OCI-LY7 (cell line): Measurements from ENCODE around the gene SETD1A.

Experiments used
- EZH2phosphoT487 ChIP-seq: fragments of 200-600 bp; sonication (generic); IDR thresholded peaks from 2 replicates; pipeline ENCODE4 v1.6.1; 2018; ENCODE audit warnings: low read depth, borderline replicate concordance, mild to moderate bottlenecking, mixed run types, antibody characterized with exemption, low read length, moderate library complexity, mixed read lengths
- TF ChIP-seq, protein P1 (sequence below): fragments of 200-600 bp; sonication (generic); conservative IDR thresholded peaks from 2 replicates; pipeline ENCODE4 v1.5.1; 2014; ENCODE audit warnings: mild to moderate bottlenecking, antibody characterized with exemption, low read length, moderate library complexity, mixed read lengths

DNA sequence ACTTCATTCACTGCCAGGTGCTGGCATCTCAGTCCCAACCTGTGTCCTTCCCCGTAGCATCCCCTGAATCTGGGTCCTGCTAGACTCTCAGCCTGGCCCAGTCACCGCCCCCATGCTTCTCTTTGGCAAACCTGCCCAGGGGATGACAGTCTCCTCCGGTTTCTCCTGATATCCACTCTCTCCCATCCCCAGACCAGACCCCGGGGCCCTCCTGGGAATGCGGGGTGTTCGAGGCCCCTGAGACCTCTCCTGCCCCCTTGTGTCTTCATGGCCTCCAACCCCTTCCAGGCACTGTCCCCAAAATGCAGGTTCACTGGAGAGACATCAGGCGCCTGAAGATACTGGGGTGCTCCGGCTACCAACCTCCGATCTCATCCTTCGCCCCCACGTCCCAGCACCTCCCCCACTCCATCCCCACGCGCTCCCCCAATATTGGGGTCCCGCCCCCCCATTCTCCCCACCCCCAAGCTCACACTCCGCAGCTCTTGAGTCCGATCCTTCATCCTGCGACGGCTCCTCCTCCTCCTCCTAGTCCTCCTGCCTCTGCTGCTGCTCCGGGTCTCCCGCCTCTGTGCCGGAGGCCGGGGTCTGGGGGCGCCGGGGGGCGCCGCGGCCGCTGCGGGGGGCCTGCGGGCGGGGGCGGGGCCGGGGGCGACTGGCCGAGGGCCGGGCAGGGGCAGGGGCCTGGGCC lies 52.5 kb downstream of the SETD1A start:
- TF ChIP-seq, protein P1, sequence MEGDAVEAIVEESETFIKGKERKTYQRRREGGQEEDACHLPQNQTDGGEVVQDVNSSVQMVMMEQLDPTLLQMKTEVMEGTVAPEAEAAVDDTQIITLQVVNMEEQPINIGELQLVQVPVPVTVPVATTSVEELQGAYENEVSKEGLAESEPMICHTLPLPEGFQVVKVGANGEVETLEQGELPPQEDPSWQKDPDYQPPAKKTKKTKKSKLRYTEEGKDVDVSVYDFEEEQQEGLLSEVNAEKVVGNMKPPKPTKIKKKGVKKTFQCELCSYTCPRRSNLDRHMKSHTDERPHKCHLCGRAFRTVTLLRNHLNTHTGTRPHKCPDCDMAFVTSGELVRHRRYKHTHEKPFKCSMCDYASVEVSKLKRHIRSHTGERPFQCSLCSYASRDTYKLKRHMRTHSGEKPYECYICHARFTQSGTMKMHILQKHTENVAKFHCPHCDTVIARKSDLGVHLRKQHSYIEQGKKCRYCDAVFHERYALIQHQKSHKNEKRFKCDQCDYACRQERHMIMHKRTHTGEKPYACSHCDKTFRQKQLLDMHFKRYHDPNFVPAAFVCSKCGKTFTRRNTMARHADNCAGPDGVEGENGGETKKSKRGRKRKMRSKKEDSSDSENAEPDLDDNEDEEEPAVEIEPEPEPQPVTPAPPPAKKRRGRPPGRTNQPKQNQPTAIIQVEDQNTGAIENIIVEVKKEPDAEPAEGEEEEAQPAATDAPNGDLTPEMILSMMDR, result no peak
- no peak for TF ChIP-seq EZH2phosphoT487
